NOMO-1 treated with dmso at 0.1 percent for 144 hours (cell line): Measurements from ENCODE around the gene FAAH.

Experiments
- DNase-seq: peaks from one replicate; lab custom pipeline; 2025; ENCODE audit not compliant: unreplicated experiment; lab: John Stamatoyannopoulos, UW

The FAAH gene

DNA sequence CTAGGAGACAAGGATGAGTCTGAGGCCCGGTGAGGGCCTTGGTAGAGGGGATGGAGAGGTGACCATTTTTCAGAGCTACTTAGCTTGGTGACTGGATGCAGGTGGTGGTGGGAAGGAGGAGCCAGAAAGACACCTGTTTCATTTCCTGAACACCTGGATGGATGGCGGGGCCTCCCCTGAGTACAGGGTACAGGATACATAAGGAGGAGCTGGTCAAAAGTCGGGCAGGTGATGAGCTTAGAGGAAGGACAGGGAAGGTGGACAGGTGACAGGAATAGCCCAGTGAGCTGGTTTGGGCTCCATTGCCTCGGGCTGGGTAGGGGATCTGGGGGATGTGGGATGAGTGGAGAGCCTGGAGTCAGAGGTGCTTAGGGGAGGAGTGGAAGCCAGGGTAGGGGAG is 6.3 kb downstream of the FAAH start:
- no peak for DNase-seq

DNA sequence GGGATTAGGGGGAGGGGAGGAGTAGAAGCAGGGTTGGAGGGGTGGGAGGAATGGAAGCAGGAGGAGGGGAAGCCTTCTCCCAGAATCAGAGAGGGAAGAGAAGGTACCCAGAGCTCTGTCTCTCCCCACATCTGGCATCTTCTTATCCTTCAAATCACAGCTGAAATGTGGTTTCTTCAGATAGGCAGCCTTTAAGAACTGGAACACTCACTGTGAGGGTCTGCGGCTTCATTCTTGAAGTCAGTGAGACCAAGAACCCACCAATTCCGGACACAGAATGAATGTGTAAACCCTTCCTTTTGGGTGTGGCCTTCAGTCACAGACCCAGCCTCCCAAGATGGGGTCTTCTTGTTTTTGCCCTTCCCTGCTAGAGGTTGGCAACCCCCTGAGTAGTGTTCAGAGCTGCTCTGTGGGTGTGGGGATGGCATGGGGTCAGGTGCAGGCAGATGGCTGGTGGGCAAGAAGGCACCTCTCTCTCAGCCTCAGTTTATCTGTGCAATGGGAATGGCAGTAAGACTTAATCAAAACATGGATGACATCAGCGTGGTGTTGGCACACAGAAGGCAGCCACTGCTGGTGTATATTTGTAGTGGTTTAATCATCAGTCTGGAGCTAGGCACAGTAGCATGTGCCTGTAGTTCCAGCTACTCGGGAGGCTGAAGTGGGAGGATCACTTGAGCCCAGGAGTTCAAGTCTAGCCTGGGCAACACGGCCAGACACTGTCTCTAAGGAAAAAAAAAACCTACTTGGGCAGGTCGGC is 7.2 kb downstream of the FAAH start:
- DNase-seq: no peak

- DNase-seq: peak; percentile 58
Measured at GRCh38 chr1:46401964-46402626, 8.0 kb downstream of the FAAH start.

DNA sequence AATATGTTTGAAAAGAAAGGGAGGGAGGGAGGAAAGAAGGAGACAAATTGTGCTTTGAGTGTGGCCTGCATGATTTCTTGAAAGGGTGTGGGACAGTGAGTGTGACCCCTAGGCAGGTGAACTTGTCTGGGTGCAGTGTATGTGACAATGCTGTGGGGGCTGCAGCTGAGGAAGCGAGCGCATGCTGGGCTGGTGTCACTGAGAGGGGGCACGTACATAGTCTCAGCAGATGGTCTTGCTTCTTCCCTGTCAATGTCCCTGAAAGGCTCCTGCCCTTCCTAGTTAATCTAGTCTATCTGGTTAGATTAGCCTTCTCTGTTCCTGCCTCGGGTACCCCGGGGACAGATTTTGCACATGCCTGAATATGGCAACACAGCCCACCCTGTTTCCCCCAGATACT is 9.8 kb downstream of the FAAH start:
- DNase-seq: no peak

DNA sequence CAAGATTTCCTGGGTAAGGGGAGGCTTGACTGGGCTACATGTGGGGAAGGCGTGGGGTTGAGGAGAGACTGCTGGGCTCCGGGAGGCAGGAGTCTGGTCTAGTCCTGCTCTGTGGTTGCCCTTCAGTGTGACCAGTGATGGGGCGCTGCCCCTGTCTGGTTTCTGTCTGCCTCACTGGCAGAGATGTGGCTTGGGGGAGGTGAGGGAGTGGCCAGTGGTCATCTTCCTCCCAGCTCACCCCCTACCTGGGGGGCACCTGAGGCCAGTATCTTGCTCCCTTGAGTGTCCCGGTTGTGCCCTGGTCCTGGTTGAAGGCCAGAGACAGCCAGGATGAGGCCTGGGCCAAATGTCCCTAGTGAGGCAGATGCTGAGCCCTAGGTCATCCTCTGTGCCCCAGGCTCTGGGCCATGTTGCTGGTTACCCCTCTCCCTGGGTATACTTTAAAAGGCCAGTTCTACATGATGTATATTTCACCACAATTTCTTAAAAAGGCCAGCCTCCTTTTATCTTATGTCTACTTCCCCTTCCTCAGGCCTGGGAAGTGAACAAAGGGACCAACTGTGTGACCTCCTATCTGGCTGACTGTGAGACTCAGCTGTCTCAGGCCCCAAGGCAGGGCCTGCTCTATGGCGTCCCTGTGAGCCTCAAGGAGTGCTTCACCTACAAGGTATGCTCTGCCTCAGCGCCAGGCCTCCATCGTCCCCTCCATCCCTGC is 10.5 kb downstream of the FAAH start:
- no peak for DNase-seq

DNA sequence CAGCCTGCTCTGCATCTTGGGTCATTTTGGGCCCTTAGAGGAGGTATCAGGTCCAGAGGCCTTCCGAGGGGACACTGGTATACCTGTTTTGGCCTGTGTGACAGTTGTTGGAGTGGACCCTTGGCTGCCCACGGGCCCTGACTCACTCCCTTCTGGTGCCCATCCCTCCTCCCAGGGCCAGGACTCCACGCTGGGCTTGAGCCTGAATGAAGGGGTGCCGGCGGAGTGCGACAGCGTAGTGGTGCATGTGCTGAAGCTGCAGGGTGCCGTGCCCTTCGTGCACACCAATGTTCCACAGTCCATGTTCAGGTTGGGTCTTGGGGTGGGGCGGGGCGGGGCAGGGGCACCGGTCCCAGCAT is 11.1 kb downstream of the FAAH start:
- no peak for DNase-seq

DNA sequence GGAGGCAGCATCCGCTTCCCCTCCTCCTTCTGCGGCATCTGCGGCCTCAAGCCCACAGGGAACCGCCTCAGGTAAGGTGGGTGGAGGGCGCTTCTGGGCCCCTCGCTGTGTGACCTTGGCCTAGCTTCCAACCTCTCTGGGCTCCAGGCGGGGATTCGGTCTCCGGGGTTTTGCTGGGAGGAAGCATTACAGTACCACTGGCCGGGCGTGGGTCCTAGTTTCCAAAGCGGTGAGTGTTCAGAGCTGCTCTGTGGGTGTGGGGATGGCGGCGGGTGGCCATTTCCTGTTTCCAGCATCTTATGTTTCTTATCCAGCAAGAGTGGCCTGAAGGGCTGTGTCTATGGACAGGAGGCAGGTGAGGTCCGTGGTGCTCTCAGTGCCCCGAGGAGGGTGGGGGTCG is 11.6 kb downstream of the FAAH start:
- DNase-seq: no peak

DNA sequence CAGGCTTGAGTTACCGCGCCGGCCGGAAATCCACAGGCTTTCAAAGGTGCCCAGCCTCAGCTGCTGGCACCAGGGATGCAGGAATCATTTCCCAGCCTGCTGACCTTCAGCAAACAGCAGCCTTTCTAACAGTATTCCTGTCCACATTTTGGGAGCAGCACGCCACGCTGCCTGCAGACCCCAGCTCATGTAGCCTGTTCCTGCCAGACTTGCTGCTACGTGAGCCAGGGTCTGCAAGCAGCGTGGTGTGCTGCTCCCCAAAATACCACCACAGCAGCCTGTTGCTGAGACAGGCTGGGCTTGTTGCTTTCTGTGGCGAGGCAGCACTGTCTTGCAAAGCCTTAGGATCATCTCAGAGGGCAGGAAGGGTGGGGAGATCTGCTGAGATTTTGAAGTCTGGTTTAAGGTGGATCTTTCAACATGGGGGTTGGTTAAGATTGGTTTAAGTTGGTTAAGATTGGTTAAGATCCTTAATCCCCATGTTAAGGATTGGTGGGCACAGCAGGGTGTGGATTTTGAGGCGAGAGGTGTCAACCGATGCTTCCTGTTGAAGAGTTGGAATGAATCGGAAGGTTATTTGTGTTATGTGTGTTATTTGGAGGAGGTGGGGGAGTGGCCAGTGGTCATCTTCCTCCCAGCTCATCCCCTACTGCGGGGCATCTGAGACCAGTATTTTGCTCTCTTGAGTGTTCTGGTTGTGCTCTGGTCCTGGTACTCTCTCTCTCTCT is 12.9 kb downstream of the FAAH start:
- DNase-seq: no peak

DNA sequence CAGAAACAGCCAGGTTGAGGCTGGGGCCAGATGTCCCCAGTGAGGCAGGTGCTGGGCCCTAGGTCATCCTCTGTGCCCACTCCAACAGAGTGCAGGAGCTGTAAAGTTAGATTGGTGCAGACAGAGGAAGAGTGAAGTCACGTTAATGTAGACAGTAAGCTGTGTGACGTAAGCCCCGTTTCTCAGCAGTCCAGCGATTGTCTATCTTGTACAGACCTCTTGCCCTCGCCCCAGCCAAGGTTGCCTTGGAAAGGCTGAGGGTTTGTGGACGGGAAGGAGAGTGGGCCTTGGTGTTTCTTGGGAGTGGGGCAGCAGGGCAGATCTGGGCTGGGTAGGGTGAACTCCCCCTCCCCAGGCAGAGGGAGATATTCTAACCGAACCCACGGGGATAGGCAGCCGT is 13.5 kb downstream of the FAAH start:
- DNase-seq: no peak

DNA sequence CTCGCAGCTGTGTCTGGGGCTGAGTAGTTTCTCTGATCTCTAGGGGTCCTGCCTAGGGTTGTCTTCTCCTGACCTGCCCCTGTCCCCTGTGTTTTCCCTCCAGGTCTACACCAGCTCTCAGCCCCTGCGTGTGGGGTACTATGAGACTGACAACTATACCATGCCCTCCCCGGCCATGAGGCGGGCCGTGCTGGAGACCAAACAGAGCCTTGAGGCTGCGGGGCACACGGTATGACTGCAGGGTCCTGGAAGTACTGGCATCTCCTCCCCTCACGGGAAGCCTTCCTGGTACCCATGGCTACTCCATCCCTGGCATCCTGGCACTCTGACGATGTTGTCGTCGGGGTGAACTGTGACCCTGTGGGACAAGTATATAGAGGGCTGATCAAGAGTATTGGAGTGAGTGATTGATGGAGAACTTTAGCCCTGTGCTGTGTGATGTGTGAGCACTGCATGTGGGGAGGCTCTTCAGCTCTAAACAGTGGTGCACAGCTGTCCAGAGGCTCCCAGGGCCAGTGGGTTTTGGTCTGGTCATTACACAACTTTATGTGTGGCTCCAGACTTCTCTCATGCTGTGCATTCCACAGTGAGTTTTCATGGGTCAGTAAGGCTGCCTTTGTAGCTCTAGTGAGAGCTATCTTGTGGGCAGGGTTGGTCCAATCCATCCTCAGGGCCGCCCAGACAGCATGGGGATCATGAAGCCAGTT is 14.4 kb downstream of the FAAH start:
- no peak for DNase-seq

GRCh38 chr1:46409063-46409372 is 14.9 kb downstream of the FAAH start:
- DNase-seq: no peak

DNA sequence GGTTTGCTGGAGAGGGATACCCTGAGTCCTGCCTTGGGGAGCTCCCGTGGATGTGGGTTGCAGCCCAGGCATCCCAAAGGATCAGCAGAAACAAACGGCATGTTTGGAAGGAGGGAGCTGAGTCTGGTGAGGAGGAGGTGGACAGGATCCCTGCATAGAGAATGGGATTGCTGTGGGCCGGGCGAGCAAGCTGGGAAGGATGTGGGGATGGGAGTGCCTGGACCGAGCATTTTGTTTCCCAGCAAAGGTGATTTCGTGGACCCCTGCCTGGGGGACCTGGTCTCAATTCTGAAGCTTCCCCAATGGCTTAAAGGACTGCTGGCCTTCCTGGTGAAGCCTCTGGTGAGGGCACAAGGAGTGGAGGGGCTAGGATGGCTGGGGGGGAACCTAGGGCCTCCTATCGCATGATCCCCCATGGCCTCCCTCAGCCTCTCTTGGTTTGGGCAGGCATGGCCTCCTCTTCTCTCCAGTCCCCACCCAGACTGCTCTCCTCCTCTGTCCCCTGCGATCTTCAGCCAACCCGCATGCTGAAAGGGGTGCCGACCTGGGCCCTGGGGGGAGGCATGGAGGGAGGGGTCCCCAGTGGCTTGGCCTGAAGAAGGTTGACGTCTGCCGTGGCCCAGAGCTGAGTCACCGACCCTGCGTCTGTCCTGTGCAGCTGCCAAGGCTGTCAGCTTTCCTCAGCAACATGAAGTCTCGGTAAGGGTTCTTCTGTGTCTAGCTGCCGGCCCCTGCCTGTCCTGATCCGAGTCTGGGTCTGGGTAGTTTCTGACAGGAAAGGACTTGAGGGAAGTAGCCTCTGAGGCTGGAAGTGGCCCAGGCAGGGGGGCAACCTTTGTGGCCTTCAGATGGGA is 16.3 kb downstream of the FAAH start:
- DNase-seq: no peak

DNA sequence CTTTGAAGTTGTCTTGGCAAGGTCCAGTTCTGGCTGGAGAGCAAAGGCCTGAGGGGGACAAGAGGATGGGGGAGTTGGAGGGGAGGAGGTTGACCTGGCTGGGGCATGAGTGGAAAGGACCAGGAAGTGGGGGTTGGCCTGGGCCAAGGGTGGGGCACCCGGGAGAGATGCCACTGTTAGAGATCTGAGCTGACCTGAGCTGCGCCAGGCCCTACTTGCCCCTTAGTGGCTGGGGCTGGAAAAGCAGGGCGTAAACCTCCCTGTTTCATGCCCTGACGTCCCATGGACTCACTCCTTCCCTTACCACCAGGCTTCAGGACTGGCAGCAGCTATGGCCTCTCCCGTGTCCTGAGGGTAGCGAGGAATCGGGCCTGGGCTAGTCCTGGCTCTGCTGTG is 16.9 kb downstream of the FAAH start:
- DNase-seq: no peak

DNA sequence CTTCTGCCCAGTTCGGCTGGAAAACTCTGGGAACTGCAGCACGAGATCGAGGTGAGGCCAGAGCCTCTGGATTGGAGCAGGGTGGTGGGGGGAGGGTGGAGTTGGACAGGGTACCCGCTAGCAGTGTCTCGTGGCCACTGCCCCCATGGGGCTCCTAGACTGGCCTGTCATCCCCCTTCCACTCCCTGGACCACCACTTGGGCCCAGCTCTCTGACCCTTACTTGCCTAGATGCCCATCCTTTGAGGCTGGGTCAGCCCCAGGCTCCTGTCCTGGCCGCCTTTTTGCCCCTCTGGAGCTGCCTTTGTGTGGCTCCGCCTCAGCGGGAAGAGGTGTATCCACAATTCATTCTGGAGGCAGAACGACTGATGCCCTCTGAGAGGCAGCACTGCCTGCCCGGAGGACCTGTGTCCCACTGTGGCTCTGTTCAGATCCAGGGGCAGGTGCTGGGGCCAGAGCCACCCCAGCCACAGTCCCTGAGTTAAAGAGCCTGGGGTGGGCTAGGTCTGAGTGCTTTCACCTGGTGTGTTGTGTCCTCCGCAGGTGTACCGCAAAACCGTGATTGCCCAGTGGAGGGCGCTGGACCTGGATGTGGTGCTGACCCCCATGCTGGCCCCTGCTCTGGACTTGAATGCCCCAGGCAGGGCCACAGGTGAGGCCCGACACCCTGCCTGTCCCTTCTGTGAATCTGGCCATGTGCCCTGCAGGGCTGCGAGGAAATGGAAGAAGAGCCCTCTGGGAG is 17.7 kb downstream of the FAAH start:
- no peak for DNase-seq

GRCh38 chr1:46412893-46413595 is 18.9 kb downstream of the FAAH start:
- DNase-seq: no peak

- no peak for DNase-seq
Measured at GRCh38 chr1:46413596-46413985, 19.5 kb downstream of the FAAH start.

DNA sequence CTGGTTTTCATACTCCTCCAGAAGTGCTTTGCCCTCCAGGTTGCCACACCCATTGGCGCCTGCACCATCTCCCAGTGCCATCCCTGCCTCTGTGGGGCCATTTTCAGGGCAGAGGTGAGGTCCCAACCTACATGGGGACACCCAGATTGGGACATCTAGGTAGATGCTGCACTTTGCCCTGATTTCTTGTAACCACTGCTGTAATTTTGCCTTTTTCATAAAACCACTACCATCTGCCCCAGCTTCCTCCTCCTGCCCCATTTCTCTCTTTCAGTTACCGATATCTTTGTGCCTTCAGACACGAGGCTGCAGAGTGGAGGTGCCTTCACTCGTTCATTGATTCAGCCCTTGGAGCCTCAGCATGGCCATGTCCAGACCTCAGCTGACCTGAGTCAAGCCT is 21.4 kb downstream of the FAAH start:
- DNase-seq: no peak

DNA sequence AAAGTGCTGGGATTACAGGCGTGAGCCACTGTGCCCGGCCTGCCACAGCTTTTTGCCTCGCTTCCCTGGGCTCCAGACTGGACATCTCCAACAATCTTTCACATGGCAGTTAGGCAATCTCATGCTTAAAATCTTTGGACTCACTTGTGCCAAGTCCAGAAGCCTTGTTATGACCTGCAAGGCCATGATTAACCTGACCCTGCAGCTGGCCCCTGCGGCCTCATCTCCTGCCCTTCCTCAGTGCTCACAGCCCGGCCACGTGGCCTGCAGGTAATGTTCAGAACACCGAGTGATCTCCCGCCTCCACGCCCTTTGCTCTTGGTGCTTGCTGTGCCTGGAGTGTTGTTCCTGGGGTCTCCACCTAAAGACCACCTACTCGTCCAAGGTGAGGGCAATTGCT is 24.9 kb downstream of the FAAH start:
- no peak for DNase-seq

GRCh38 chr1:46420533-46420915 is 26.4 kb downstream of the FAAH start:
- no peak for DNase-seq
